Activated CD8-positive, alpha-beta memory T cell treated with anti-CD3 and anti-CD28 coated beads, Interleukin-2, amount 10 ng/mL, durations not matched to agents 7 days and 5 days (primary cell): ENCODE data around the gene HOXD1. TPM values are rescaled to one million over a fixed set of nuclear protein-coding genes. Genes with fewer than 3 reads are reported as not detected.

Source experiments
- ATAC-seq: fragments of 150-1000 bp; cut with Tn5 transposase; one replicate; pipeline ENCODE4 v1.10.0; 2021; ENCODE audit warnings: moderate library complexity
- CTCF ChIA-PET: fragments of 350-600 bp; sonication (Branson Sonifier 250); formaldehyde crosslinking; loops from one replicate; lab custom pipeline; 2021; ENCODE audit warnings: antibody characterized with exemption; lab: Charles Lee
- DNase-seq: peaks from one replicate; pipeline ENCODE4 v3.0.0-alpha.2; 2020
- H3K27ac Mint-ChIP-seq: one replicate; pipeline ENCODE4 v1.8.0; 2021; ENCODE audit warnings: mild to moderate bottlenecking, mixed read lengths
- H3K27me3 Mint-ChIP-seq: one replicate; pipeline ENCODE4 v1.8.0; 2021; ENCODE audit warnings: mixed read lengths
- H3K36me3 Mint-ChIP-seq: one replicate; pipeline ENCODE4 v1.8.0; 2021; ENCODE audit warnings: mild to moderate bottlenecking, mixed read lengths
- H3K4me1 Mint-ChIP-seq: one replicate; pipeline ENCODE4 v1.8.0; 2021; ENCODE audit warnings: mixed read lengths
- H3K4me3 Mint-ChIP-seq: one replicate; pipeline ENCODE4 v1.8.0; 2021; ENCODE audit warnings: mild to moderate bottlenecking, moderate library complexity, mixed read lengths
- H3K9me3 Mint-ChIP-seq: one replicate; pipeline ENCODE4 v1.8.0; 2022; ENCODE audit warnings: low read depth, mixed read lengths
- total RNA-seq, 2 experiments: library from RNA; stranded (reverse); gene quantifications; one replicate each; pipeline ENCODE4 v1.2.3, GENCODE V29; 2021

The HOXD1 gene
- total RNA-seq, 2 experiments from 2014 or later = not detected

- no peaks in the 10 kb centered on the region for H3K9me3 Mint-ChIP-seq
- H3K4me1 Mint-ChIP-seq = peaks cover 7% of the 10 kb centered on the region
- no peak overlapping the region for H3K27ac Mint-ChIP-seq
- no peak for DNase-seq
- H3K4me3 Mint-ChIP-seq = no peak overlapping the region
- ATAC-seq = no peak
- CTCF ChIA-PET = interaction anchor here (0.6 kb wide), 1 partner anchor 277 kb away, joined by 4 read pairs; no protein-coding TSS in a partner anchor
- peaks cover 95% of the 10 kb centered on the region for H3K27me3 Mint-ChIP-seq
- no peaks in the 10 kb centered on the region for H3K36me3 Mint-ChIP-seq
Observed at GRCh38 chr2:176174382-176174823, 14.1 kb upstream of the HOXD1 start.

- H3K9me3 Mint-ChIP-seq = no peaks in the 10 kb centered on the region
- ATAC-seq (no peak), DNase-seq (no peak)
- H3K27ac Mint-ChIP-seq = no peak overlapping the region
- H3K36me3 Mint-ChIP-seq = no peaks in the 10 kb centered on the region
- CTCF ChIA-PET = interaction anchor here (0.6 kb wide), 1 partner anchor 277 kb away, joined by 4 read pairs; no protein-coding TSS in a partner anchor
- H3K4me1 Mint-ChIP-seq = peaks cover 7% of the 10 kb centered on the region
- H3K4me3 Mint-ChIP-seq = no peak overlapping the region
- H3K27me3 Mint-ChIP-seq = peaks cover 95% of the 10 kb centered on the region
Observed at GRCh38 chr2:176174824-176175708, 13.4 kb upstream of the HOXD1 start.

- H3K27me3 Mint-ChIP-seq = peaks cover 96% of the 10 kb centered on the region
- no peaks in the 10 kb centered on the region for H3K9me3 Mint-ChIP-seq
- no peak overlapping the region for H3K4me3 Mint-ChIP-seq
- H3K36me3 Mint-ChIP-seq = no peaks in the 10 kb centered on the region
- no peak overlapping the region for H3K27ac Mint-ChIP-seq
- DNase-seq = no peak
- no peak for ATAC-seq
- H3K4me1 Mint-ChIP-seq = peaks cover 7% of the 10 kb centered on the region
- CTCF ChIA-PET = no interaction called here
Observed at GRCh38 chr2:176175709-176176607, 12.5 kb upstream of the HOXD1 start.

DNA sequence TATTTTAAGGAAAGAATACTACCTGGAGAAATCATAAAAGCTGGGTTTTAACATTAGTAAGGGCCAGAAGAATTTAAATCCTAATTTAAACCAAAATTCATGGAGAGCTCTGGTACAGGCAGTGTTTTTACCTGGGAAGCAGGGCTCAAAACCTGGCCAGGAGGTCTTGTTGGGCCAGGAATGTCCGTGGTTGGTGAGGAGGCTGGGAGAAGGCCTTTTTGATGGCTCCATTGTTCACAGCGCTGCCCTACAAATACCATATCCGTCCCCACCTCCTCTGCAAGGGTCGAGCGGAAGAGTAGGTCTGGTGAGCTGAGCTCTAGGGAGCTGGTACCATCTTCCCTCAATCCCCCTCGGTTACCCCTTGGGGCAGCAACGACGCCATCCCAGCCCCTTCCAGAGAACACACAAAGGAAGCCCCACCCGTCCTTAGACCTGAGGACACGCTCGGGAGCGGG is 10.9 kb upstream of the HOXD1 start:
- Mint-ChIP-seq H3K4me1 (peaks cover 7% of the 10 kb centered on the region), H3K27me3 (peaks cover 92% of the 10 kb centered on the region), H3K27ac (no peak overlapping the region), H3K4me3 (no peak overlapping the region), H3K36me3 (no peaks in the 10 kb centered on the region), H3K9me3 (no peaks in the 10 kb centered on the region)
- DNase-seq = no peak
- CTCF ChIA-PET = no interaction called here
- ATAC-seq = no peak

GRCh38 chr2:176178038-176178756 is 10.3 kb upstream of the HOXD1 start:
- H3K27ac Mint-ChIP-seq = no peak overlapping the region
- H3K36me3 Mint-ChIP-seq = no peaks in the 10 kb centered on the region
- CTCF ChIA-PET = interaction anchor here (1.5 kb wide), 1 partner anchor 52 kb away, joined by 3 read pairs; no protein-coding TSS in a partner anchor
- H3K4me1 Mint-ChIP-seq = peaks cover 7% of the 10 kb centered on the region
- peaks cover 92% of the 10 kb centered on the region for H3K27me3 Mint-ChIP-seq
- DNase-seq (no peak), ATAC-seq (peak; percentile 49)
- peak overlapping the region; percentile 31 for H3K4me3 Mint-ChIP-seq
- H3K9me3 Mint-ChIP-seq = no peaks in the 10 kb centered on the region

DNA sequence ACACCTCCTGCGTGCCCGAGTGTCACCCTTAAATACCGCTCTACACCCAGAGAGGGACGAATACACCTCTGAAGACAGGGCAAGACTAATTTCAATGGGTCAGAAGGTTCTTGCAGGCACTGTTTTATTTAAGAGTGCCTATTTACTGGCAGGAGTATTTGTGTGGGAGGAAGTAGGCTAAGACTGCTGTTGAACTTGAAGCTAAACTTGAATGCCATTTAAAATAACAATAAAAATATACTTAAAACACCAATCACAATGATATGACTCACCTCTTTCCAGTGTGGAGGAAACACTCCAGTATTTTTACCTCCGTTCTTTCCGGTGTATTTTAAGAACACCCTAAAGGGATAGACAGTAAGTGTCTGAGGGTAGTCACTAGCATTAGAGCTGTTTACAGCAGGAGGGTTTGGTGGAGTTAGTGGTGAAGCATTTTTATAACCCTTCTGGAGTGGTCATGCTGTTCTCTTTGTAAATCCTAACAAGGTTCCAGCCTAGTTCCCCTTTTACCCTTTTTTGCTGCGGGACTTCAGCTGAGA is 9.6 kb upstream of the HOXD1 start:
- Mint-ChIP-seq H3K27me3 (peaks cover 91% of the 10 kb centered on the region), H3K27ac (no peak overlapping the region), H3K4me1 (peaks cover 6% of the 10 kb centered on the region), H3K36me3 (no peaks in the 10 kb centered on the region), H3K9me3 (no peaks in the 10 kb centered on the region), H3K4me3 (no peak overlapping the region)
- no peak for ATAC-seq
- DNase-seq = no peak
- CTCF ChIA-PET = interaction anchor here (1.5 kb wide), 1 partner anchor 52 kb away, joined by 3 read pairs; no protein-coding TSS in a partner anchor

DNA sequence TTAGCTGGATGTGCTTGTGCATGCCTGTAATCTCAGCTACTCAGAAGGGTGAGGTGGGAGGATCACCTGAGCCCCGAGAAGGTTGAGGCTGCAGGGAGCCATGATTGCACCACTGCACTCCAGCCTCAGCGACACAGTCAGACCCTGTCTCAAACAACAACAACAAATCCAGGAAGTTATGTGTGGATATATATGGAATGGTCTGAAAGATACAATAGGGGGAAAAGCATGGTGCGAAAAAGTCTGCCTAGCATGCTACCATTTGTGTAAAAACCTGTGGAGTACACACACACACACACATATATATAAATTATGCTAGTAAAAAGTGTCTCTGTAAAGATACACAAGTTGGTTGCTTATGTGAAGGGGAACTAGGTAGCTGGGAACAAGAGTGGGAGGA is 6.9 kb upstream of the HOXD1 start:
- DNase-seq (no peak), ATAC-seq (no peak)
- Mint-ChIP-seq H3K27me3 (peaks cover 85% of the 10 kb centered on the region), H3K27ac (no peak overlapping the region), H3K36me3 (no peaks in the 10 kb centered on the region), H3K9me3 (no peaks in the 10 kb centered on the region), H3K4me1 (peaks cover 5% of the 10 kb centered on the region), H3K4me3 (no peak overlapping the region)
- CTCF ChIA-PET = no interaction called here

- Mint-ChIP-seq H3K27me3 (peaks cover 84% of the 10 kb centered on the region), H3K27ac (no peak overlapping the region), H3K36me3 (no peaks in the 10 kb centered on the region), H3K4me3 (no peak overlapping the region), H3K9me3 (no peaks in the 10 kb centered on the region), H3K4me1 (peaks cover 6% of the 10 kb centered on the region)
- no peak for DNase-seq
- CTCF ChIA-PET = no interaction called here
- ATAC-seq = no peak
Observed at GRCh38 chr2:176182671-176183070, 5.8 kb upstream of the HOXD1 start.

DNA sequence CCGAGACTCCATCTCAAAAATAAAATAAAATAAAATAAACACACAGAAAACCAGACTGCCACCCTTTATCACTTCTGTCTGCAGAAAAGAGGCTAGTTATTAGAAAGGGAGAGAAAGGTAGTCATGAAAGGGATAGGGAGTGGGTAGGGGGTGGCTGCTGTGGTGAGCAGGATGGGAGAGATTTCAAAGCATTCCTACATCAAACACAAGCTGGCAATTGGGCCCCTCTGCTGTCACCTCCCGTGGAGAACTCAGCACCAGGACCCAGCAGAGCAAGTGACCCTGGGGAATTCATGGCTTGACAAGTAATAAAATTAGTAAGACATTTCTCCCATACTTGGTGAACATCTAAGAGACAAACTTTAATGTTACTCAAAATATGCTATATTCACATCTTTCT is 3.7 kb upstream of the HOXD1 start:
- H3K27ac Mint-ChIP-seq = no peak overlapping the region
- H3K9me3 Mint-ChIP-seq = no peaks in the 10 kb centered on the region
- peaks cover 11% of the 10 kb centered on the region for H3K4me1 Mint-ChIP-seq
- no peak overlapping the region for H3K4me3 Mint-ChIP-seq
- CTCF ChIA-PET = no interaction called here
- peaks cover 78% of the 10 kb centered on the region for H3K27me3 Mint-ChIP-seq
- DNase-seq = no peak
- no peak for ATAC-seq
- peaks cover 2% of the 10 kb centered on the region for H3K36me3 Mint-ChIP-seq

DNA sequence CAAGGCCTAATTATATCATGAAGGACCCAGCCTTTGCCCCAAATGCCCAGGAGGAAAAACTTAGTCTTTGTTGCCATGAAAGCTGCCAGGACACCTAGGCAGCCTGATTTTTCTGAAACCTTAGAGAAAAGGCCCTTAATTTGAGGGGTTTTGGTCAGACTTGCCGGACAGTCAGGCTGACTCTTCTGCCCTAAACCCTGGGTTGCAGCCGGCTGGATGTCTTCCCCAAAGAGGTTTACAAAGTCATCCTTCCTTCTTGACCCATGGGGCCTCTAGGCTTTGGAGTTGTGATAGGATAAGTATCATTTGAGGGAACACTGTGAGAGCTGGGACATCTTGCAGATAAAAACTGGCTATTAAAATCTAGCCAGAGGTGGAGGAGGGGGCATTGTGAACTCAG is 2.4 kb upstream of the HOXD1 start:
- Mint-ChIP-seq H3K4me3 (no peak overlapping the region), H3K4me1 (peaks cover 11% of the 10 kb centered on the region), H3K27me3 (peaks cover 78% of the 10 kb centered on the region), H3K36me3 (peaks cover 2% of the 10 kb centered on the region), H3K27ac (no peak overlapping the region), H3K9me3 (no peaks in the 10 kb centered on the region)
- ATAC-seq = no peak
- DNase-seq = no peak
- CTCF ChIA-PET = no interaction called here

GRCh38 chr2:176187200-176187898 is 1.1 kb upstream of the HOXD1 start:
- Mint-ChIP-seq H3K4me3 (peak overlapping the region; percentile 74), H3K27me3 (peaks cover 81% of the 10 kb centered on the region), H3K4me1 (peaks cover 11% of the 10 kb centered on the region), H3K9me3 (no peaks in the 10 kb centered on the region), H3K36me3 (peaks cover 2% of the 10 kb centered on the region), H3K27ac (no peak overlapping the region)
- no peak for DNase-seq
- CTCF ChIA-PET = interaction anchor here (0.6 to 1.2 kb wide), 4 partner anchors 47 to 268 kb away, joined by 3 to 4 read pairs (median 3); no protein-coding TSS in a partner anchor
- peak; percentile 27 for ATAC-seq
